Fibroblast of skin of right quadriceps (primary cell): Measurements from ENCODE around the gene DPP6.

ENCODE experiments used
- DNase-seq: peaks from one replicate; pipeline ENCODE4 v3.0.0-alpha.2; 2013

DPP6 gene

GRCh38 chr7:154679379-154680053, 627.3 kb downstream of the DPP6 start:
- no peak for DNase-seq

- no peak for DNase-seq
These were observed 628.9 kb downstream of the DPP6 start for GRCh38 chr7:154680894-154681659.

GRCh38 chr7:154682003-154682402, 629.8 kb downstream of the DPP6 start:
- DNase-seq, result no peak

DNA sequence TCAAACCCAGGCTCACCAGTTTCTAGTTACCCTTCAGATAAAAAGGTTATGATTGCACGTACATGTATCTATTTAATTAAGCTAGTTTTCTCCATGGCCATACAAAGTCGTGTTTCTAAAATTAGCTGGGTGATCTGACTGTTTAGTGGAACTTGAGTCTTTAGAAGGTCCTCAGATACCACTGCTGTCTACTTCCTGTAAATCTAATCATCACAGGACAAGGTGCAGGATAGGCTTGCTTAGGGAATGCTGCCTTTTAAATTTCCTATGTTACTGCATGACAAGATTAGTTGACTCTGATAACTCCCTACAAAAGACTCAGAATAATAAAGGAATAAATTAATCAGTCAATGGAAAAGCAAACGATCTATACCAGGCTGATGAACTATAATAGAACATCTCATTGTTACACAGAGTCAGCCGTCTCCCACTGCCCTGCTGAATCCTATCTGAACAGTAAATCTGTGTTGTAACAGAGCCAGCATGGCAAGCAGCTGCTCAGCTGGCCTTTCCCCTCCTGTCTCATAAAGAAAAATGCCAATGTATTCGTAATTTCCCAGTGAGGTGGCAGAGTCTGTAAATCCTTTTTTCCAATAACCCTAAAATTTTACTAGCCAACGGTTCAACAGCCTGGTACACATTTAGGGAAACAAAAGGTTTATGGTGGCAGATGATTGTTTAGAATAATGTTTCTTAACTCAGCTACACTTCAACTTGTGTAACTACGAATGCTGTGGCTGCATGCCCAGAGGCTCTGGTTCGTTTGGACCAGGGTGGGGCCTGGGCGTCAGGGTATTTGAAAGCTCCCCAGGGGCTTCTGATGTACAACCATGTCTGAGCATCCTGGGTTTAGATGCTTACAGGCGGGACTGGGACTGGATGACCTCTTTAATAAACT, 632.7 kb downstream of the DPP6 start:
- DNase-seq, result no peak

- DNase-seq, result no peak
These were observed 633.3 kb downstream of the DPP6 start for GRCh38 chr7:154685564-154685901.

- DNase-seq, result no peak
These were observed 634.1 kb downstream of the DPP6 start for GRCh38 chr7:154686305-154686704.

DNA sequence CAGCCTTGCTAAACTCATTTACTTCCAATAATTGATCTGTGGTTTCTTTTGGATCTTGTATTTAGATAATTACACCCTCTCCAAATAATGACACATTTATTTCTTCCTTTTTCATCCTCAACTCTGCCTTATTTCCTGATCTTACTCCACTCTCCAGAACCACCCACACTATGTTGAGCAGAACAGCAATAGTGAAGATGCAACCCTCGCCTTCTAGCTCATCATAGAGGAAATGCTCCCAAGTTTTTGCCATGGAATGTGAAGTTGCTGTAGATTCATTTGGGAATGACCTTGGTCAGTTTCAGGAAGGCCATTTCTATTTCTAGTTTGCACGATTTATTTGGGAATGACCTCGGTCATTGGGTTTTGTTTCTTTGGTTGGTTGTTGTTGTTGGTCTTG, 636.8 kb downstream of the DPP6 start:
- DNase-seq, result no peak

- DNase-seq, result no peak
These were observed 638.2 kb downstream of the DPP6 start for GRCh38 chr7:154690411-154690810.

GRCh38 chr7:154693661-154694060, 641.5 kb downstream of the DPP6 start:
- DNase-seq, result no peak

DNA sequence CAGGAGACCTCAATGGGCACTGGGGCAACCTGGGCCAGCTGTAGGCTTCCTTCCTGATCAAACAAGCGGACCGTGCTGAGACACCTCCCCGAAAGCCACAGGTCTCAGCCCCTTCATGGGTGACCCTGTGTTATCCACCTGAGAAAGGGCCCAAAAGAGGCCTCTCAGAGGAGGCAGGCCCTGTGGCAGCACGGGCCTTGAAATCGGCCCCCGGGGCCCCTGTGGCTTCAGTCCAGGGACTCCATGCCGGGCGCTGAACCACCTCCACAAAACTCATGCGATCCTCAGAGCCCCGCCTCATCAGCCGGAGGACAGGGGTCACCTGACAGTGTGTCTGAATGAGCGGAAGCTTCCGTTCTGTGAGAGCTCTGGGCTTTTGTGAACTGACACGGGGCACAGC, 643.6 kb downstream of the DPP6 start:
- DNase-seq, result no peak

GRCh38 chr7:154696556-154696955, 644.4 kb downstream of the DPP6 start:
- DNase-seq, result no peak

DNA sequence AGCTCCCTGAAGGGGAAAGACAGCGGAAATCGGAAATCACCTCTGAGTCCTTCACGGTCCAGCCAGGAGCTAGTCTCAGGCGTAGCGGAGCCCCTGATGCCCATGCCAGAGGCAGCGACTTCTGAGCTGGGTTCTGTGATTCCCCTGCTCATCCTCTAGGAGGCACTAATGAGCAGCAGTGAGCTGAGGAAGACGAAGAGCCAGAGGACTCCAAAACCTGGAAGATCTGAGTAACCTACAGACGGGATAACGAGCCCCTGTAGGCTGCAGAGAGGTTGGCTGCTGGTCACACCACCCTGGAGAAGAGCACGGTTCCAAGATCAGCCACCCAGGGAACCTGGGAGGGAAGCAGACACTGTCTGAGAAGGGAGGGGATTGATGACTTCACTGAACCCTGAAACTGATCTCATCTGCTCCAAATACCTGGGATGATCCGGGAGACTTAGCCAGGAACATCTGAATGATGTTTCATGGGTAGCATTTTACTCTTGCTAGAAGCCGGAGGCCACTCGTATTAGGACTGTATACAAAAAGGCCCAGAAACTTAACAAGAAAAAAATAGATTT, 646.6 kb downstream of the DPP6 start:
- DNase-seq, result no peak

- DNase-seq, result no peak
These were observed 647.2 kb downstream of the DPP6 start for GRCh38 chr7:154699417-154699816.

GRCh38 chr7:154709840-154710520, 657.8 kb downstream of the DPP6 start:
- DNase-seq, result no peak

DNA sequence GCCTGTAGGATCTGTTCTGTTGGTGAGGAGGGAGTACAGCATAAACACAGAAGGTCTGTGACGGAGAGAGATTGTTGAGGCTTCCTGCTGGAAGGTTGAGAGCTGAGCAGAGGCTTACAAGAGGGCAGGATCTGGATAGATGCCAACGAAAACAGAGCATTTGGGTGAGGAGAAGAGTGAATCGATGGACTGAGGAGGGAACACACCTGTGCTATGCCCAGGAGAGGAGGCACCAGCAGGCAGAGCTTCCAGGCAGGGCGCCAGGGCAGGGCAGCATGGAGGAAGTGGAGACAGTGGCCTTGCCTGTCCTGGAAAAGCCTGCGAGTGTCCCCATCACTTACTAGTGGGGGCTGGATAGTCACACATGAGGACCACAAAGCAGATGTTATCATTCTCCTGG, 667.8 kb downstream of the DPP6 start:
- DNase-seq, result no peak

DNA sequence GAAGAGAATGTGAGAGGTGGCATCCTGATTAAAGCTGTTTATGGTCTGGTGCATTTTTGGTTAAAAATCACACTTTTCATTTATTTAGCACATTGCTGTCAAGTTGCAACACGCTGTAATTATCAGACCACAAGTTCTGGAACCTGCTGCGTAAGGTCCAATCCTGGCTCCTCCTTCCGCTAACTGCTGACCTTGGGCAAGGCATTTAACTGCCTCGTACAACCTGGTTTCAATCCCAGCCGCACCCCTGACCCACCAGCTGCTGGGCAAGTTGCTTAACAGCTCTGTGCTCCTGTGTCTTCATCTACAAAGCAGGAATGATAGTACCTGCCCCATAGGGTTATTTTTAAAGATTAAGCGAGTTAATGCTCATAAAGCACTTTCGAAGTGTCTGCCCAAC, 668.9 kb downstream of the DPP6 start:
- no peak for DNase-seq

DNA sequence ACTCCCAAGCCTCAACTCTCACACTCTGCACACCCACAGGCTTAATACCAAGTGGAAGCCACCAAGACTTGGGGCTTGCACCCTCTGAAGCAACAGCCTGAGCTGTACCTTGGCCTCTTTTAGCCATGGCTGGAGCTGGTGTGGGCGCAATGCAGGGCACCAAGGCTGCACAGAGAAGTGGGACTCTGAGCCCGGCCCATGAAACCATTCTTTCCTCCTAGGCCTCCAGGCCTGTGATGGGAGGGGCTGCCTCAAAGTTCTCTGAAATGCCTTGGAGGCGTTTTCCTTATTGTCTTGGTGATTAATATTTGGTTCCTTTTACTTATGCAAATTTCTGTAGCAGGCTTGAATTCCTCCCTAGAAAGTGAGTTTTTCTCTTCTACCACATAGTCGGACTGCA, 674.2 kb downstream of the DPP6 start:
- no peak for DNase-seq

DNA sequence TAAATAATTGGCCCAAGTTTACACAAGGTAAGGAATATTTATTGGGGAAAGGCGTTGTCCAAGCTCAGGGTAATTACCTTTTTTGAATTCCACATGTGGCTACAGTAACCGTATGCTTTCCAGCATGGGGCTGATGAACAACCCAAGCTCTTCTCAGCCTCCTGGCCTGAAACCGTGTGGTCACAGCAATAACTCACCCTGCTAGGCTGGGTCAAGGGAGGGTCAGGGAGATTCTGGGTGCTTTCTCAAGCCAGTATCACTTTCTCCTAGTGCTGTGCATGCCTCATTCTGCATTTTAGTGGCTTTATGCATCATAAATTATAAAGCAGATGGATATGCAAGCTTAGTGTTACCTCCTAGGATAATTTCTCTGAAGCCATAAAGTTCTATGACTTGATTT, 676.9 kb downstream of the DPP6 start:
- DNase-seq, result no peak

DNA sequence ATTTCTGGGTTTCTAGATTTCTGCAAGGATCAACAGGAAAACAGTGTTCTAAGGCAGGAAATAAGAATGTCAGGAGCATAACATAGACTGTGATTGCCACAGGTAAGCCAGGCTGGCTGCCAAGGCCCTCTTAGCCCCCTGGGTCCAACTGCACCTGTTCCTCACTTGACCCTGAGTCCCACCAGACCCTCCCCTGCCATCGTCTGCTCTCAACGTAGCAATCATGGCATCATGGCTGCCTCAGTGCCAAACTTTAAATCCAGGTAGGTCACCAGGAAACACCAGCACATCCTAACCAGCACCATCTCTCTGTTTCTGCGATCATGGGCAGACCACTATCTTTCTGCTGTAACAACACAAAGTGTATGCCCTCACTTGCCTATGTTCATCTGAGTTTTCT, 683.6 kb downstream of the DPP6 start:
- no peak for DNase-seq

DNA sequence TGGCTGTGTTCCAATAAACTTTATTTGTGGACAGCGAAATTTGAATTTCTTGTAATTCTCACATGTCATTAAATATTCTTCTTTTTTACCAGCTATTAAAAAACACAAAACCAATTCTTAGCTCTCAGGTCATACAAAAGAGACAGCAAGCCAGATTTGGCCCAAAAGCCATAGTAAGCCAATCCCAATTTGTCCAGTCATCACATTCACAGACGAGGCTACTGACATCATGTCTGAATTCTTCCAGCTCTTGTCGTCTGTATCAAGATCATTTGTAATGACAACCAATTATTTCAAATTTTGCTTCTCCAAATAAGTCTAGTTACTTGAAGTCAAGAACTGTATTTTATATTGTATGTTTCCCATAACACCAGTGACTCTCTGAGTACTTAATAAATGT, 684.2 kb downstream of the DPP6 start:
- no peak for DNase-seq

- DNase-seq, result no peak
These were observed 686.0 kb downstream of the DPP6 start for GRCh38 chr7:154738216-154738615.

DNA sequence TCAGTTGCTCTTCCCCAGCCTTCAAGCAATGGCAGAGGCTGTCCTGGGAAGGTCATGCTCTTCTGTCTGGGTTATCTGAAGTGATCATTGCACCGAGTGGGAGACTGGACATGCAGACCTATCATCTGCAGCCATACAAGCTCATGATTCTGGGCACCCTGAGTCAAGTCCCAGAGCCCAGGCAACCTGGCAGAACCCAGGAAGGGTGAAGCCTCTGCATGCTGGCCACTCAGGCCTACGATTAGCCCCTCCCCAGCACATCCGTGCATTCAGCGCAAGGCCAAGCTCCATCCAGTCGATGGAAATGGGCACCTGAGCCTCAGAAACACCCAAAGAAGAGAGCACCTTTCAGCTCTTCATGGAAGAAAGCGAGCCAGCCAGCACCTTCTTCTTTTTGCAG, 688.9 kb downstream of the DPP6 start:
- DNase-seq, result no peak

DNA sequence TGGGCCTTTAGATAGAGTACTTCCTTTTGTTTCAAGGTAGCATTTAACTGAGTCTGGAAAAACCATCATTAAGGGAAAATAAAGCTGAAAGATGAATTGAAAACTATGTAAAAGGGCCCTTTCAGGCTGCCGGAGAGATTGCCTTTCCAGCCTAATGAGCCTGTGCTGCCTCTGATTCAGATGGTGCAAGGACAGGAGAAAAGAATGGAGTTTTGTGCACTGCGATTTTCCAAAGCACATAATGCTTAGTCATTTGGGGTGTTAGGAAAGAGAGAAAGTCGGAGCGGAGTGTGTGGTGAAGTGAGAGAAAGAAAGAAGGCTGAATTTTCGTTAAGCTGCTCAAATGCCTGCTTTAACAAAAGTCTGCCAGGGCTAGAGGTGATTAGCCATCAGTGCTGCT, 691.0 kb downstream of the DPP6 start:
- no peak for DNase-seq
